GM18526 (cell line): ENCODE data around the gene ANKRD28.

Experiments used
- POLR2A ChIP-seq: IDR thresholded peaks from 3 replicates; pipeline ENCODE4 v1.6.1; 2011; ENCODE audit not compliant: insufficient read length; ENCODE audit errors: extremely low read depth

Gene ANKRD28

GRCh38 chr3:15797642-15798303, at the start of gene ANKRD28:
ANKRD28 (minus strand) TSS chr3:15797979; CDS start chr3:15796521, 1,458 bp downstream.
- no peak for TF ChIP-seq POLR2A

DNA sequence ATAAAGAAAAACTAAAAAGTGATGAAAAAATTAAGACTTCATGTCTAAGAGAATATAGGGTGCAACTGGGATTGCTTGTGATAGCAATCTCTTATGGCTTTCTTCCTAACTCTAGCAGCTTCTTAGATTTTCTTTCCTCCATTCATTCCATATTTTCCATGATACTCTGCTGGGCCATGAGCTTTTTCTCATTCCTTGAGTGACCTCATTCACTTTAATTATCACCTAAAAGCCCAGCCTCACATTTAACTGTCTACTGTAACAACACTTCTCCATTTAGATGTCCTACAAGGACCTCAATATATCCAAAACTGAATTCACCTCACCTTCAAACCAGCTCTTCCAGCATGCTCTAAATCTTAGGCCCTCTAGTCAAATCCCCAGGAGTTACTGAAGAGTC, 49.5 kb upstream of the ANKRD28 start:
- no peak for TF ChIP-seq POLR2A

DNA sequence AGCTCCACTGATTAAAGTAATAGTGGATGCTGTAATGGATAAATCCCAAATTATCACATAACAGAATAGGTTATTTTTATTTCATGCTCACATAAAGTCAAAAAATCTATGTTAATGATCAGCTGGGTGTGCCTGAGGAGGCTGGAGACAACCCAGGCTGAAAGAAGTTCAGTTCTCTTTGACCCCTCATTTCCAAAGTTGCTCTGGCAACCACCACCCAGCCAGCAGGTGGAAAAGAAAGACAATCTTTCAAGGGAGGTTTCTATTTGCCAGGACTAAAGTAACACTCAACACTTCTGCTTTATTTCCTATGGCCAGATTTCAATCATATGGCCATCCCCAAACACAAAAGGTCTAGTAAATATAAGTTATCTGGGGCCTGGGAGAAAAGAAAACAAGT, 48.8 kb upstream of the ANKRD28 start:
- no peak for TF ChIP-seq POLR2A

DNA sequence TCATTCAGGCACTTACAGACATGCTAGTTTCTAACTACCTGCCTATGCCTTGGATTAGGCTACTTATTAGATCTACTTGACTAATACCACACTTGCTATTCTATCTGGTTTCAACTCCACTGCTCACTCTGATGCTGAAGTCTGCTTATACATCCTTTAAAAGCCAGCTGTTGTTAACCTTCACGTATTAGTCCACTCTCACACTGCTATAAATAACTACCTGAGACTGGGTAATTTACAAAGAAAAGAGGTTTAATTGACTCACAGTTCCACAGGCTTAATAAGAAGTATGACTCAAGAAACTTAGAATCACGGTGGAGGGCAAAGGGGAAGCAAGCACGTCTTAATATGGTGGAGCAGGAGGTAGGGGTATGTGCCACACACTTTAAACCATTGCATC, 47.7 kb upstream of the ANKRD28 start:
- TF ChIP-seq POLR2A = no peak

GRCh38 chr3:15844889-15845288, 47.1 kb upstream of the ANKRD28 start:
- TF ChIP-seq POLR2A = no peak

DNA sequence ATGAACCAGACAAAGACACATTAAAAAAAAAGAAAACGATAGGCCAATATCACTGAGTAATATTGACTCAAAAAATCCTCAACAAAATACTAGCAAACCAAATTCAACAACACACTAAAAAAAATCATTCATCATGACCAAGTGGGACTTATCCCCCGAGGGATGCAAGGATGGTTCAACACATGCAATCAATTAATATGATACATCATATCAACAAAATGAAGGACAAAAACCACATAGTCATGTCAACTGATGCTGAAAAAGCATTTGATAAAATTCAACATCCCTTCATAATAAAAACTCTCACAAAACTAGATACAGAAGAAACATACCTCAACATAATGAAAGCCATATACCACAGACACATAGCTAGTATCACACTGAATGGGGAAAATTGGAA, 41.8 kb upstream of the ANKRD28 start:
- TF ChIP-seq POLR2A = no peak

DNA sequence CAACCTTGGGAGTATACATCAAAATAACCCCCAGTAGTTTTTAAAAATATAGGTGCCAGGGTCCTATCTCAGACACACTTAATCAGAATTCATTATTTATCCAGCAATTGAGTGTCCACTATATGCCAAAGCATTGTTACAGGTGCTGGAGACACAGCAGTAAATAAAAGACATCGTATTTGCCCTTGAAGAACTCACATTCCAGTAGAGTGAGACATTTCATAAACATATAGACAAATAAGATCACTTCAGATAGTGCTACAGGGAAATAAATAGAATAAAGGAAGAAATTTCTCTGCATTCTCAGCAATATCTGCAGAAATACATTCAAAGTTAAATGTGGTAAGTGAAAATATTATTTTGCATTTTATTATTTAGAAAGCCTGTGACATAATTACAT, 34.1 kb upstream of the ANKRD28 start:
- no peak for TF ChIP-seq POLR2A

DNA sequence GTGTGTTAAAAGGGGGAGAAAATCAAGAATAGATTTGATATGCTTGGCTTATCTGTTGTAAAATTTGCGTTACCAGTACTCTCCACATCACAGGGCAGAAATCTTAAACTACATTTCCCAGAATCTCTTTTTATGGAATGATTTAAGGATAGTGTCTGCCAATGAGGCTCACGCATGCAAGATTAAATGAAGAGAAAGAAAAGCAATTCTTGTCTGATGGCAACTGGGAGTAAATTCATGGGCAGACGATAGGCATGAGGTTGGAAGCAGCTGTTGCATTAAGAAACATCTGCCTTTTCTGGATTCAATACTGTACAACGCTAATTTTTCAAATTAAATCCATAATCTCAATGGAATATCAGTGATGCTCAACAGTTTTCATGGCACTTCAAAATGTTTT, 27.2 kb upstream of the ANKRD28 start:
- no peak for TF ChIP-seq POLR2A

- no peak for TF ChIP-seq POLR2A
These were observed 25.3 kb upstream of the ANKRD28 start for GRCh38 chr3:15823092-15823491.

DNA sequence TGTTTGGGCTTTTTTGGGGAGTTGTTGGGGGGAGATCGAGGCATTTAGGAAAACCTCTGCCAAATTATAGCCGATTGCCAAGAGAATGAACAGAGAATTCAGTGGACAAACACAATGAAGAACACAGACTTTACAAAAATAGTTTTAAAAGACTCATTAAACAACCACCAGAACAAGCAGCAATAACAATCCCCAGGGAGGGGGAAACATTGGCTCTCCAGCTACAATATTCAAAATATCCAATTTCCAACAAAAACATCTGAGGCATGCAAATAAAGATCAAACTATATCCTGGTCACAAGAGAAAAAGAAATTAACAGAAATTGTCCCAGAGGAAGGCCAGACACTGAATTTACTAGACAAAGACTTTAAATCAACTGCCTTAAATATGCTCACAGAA, 24.5 kb upstream of the ANKRD28 start:
- TF ChIP-seq POLR2A = no peak

- TF ChIP-seq POLR2A = no peak
These were observed 23.1 kb upstream of the ANKRD28 start for GRCh38 chr3:15820911-15821310.

DNA sequence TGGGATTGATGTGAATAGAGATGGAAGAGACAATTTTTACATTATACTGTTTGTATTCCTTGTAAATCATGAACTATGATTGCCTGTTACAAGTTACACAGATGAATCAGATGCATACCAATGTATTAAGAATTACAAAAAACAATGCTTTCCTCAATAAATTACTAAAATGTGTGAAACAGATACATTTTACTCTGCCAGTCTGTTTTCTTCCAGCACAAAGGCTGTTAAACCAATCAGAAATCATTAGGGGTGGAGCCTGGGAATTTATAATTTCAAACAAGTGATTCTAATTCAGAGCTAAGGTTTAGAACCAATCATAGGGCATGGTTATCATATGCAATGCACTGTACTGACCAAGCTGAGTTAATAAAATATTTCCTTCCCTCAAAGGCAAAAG, 21.8 kb upstream of the ANKRD28 start:
- TF ChIP-seq POLR2A = no peak

DNA sequence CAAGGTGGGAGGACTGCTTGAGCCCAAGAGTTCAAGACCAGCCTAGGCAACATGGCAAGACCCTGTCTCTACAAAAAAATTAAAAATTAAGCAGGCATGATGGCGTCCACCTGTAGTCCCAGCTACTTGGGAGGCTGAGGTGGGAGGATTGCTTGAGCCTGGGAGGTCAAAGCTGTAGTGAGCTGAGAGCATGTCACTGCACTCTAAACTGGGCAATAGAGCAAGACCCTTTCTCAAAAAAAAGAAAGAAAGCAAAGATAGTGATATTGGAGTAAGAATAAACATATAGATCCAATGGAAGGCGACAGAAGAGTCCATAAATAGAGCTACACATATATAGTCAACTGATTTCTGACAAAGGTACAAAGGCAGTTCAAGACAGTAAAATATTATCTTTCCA, 21.3 kb upstream of the ANKRD28 start:
- no peak for TF ChIP-seq POLR2A

- no peak for TF ChIP-seq POLR2A
These were observed 17.9 kb upstream of the ANKRD28 start for GRCh38 chr3:15815696-15816095.

GRCh38 chr3:15812183-15812582, 14.4 kb upstream of the ANKRD28 start:
- no peak for TF ChIP-seq POLR2A

DNA sequence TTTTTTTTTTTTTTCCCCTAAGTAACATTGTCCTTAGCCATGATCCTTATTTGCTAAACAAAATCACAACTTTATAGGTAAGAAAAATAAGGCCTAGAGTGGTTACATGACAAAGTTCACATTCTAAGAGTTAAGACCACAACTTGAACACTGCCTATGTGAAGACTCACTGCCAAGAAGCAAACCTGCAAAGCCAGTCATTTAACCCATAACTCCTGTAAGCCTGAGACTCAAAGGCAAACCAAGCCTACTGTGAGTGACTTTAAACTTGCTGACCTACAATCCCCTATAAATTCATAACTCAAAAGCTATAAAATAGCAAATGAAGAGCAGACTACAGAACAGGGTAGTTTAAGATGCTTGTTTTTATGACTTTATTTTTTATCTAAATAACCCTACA, 12.9 kb upstream of the ANKRD28 start:
- no peak for TF ChIP-seq POLR2A

DNA sequence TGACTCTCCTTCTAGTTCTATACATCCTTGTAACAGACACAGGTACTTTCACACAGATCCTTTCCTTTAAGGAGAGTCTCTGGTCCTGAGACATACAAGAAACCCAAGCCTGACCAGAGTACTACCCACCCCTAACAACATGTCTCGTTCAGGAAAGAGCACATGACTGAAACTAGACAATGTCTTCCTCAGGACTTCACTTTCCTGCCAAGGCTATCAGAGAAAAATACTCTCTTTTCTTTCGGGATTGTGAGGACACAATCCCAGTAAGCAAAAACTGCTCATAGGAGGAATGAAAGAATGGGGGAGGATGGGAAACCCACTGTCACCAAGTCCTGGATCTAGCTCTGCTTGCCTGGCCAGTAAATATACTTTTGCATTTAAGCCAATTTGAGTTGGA, 11.5 kb upstream of the ANKRD28 start:
- TF ChIP-seq POLR2A = no peak
